ENCODE data around the gene SYMPK.

Gene SYMPK

GRCh38 chr19:45784096-45784495 lies 78.9 kb downstream of the SYMPK start:
- TF ChIP-seq CTCF (IDR thresholded peaks at IDR 0.05; ENCODE audit: low read depth, low read length) = no peak
- no peak for DNase-seq (ENCODE audit: low read depth in 2 of 2)
- H3K4me3 ChIP-seq (replicated peaks in 1 of 2; ENCODE audit: low read depth in 2 of 2, low read length in 2 of 2) = no peak overlapping the region

GRCh38 chr19:45782820-45783785 lies 79.8 kb downstream of the SYMPK start:
- H3K4me3 ChIP-seq (replicated peaks in 1 of 2; ENCODE audit: low read depth in 2 of 2, low read length in 2 of 2) = peak overlapping the region in 1 of 2 donors; percentile 7

DNA sequence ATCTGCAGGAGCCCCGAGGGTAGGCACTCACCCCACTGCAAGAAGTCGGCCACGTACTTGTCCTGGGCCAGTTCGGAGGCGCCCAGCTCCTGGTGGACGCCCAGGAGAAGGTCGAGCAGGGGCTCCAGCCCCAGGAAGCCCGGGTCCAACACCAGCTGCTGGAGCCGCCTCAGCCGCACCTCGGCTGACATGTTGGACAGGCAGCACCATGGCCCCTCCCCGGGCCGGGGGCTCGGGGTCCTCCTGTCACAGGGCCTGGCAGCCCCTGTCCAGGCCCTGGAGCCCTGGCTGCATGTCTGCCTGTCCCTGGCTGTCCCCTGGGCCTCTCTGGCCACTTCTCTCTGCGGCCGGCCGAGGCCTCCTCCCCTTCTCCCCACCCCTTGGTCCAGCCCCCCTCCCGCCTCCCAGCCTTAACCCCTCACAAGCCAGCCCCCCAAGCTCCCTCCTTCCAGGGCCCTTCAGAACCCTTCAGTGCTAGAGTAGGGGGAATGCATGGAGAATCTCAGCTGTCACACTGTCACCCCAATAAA lies 80.7 kb downstream of the SYMPK start, which contains the start of gene DMPK:
Gene DMPK, minus strand, starts transcription at position 329 of the 530 bp plus-strand sequence. Its CDS starts 138 bp downstream, at position 191.
- peak in 1 of 2 donors; percentile 35 for DNase-seq (ENCODE audit: low read depth in 2 of 2)
- no peak for TF ChIP-seq CTCF (IDR thresholded peaks at IDR 0.05; ENCODE audit: low read depth, low read length)
- H3K4me3 ChIP-seq (replicated peaks in 1 of 2; ENCODE audit: low read depth in 2 of 2, low read length in 2 of 2) = peak within 1 kb of the TSS; percentile 33 to 62

More at GRCh38 chr19:45782820-45783785, 79.8 kb downstream of the SYMPK start:
- DNase-seq (ENCODE audit: low read depth in 2 of 2) = peak; percentile 70 to 73
- TF ChIP-seq CTCF (IDR thresholded peaks at IDR 0.05; ENCODE audit: low read depth, low read length) = no peak

- H3K4me3 ChIP-seq (replicated peaks in 1 of 2; ENCODE audit: low read depth in 2 of 2, low read length in 2 of 2) = peak overlapping the region; percentile 33 to 62
- DNase-seq (ENCODE audit: low read depth in 2 of 2) = no peak
- TF ChIP-seq CTCF (IDR thresholded peaks at IDR 0.05; ENCODE audit: low read depth, low read length) = no peak
Measured at GRCh38 chr19:45781214-45782161, 81.5 kb downstream of the SYMPK start.

DNA sequence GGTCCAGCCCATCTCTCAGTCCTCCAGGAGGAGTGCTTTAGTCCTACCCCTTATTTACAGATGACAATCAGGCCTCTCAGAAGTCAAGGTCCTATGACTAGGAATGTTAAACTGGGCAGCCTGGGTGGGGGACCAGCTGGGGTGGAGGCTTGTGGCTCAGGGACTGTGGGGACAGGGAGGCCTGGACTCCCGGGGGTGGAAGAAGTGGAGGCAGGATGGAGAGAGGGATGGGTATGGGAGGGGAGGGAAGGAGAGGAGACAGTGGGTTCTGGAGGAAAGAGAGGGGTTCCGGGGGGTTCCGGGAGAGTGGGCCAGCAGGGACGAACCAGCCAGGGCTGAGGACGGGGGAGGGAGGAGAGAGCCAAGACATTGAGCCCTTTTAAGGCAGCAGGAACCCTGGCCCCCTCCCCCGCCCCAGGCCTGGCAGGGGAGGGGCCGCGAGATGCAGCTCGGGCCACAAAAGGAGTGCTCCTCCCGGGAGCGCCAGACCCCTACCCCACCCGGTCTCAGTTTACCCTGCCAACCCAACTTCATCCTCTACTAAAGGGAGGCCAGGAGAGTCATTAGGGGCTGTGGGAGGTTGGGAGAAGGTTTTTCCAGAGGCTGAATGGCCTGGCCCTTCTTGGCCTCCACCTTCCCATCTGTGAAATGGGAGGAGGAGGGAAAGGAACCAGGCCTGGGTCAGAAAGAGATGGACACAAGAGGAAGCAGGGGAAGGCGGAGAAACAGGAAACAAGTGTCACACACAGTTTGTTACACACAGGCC lies 82.3 kb downstream of the SYMPK start:
- DNase-seq (ENCODE audit: low read depth in 2 of 2) = peak in 1 of 2 donors; percentile 21

More for the DNA sequence above, 82.3 kb downstream of the SYMPK start:
- no peak for TF ChIP-seq CTCF (IDR thresholded peaks at IDR 0.05; ENCODE audit: low read depth, low read length)
- H3K4me3 ChIP-seq (replicated peaks in 1 of 2; ENCODE audit: low read depth in 2 of 2, low read length in 2 of 2) = peak overlapping the region in 1 of 2 donors; percentile 62

Measured in cardiac fibroblast (primary cell).